Measurements from ENCODE around the gene RGS8.

RGS8 gene

DNA sequence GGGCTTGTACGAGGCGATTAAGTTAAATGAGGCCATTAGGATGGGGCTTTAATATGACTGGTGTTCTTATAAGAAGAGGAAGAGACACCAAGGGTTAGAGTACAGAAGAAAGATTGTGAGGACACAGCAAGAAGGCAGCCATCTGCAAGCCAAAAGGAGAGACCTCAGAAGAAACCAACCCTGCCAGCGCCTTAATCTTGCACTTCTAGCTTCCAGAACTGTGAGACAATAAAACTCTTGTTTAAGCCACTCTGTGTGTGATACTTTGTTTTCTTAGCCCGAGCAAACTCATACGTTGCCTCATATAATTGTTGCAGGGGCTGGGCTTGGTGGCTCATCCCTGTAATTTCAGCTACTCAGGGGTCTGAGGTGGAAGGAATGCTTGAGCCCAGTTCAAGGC, 46.6 kb downstream of the RGS8 start:
- DNase-seq (ENCODE audit: low read depth), result no peak

- DNase-seq (ENCODE audit: low read depth), result no peak
Observed at GRCh38 chr1:182635871-182636270, 48.5 kb downstream of the RGS8 start.
